PFSK-1 (cell line): ENCODE data around the gene ADM5.

Experiments
- FOXP2 ChIP-seq: optimal IDR thresholded peaks from 2 replicates; pipeline ENCODE3; 2011; ENCODE audit warnings: borderline replicate concordance, control low read depth, inconsistent platforms; ENCODE audit not compliant: insufficient read depth; ENCODE audit errors: extremely low read length, extremely low read depth
- POLR2AphosphoS5 ChIP-seq: IDR thresholded peaks from 2 replicates; pipeline ENCODE4 v1.6.1; 2012; ENCODE audit warnings: low read depth, mild to moderate bottlenecking, control low read depth, low read length, moderate library complexity
- SIN3A ChIP-seq: IDR thresholded peaks from 2 replicates; pipeline ENCODE4 v1.6.1; 2012; ENCODE audit warnings: mild to moderate bottlenecking, low read length, moderate library complexity, borderline replicate concordance; ENCODE audit not compliant: insufficient read depth
- TAF1 ChIP-seq: IDR thresholded peaks from 2 replicates; pipeline ENCODE4 v1.6.1; 2012; ENCODE audit warnings: low read length, control low read depth, borderline replicate concordance; ENCODE audit not compliant: insufficient read depth
- TF ChIP-seq, protein P1 (sequence below), 2 experiments: IDR thresholded peaks; 2 replicates each; pipeline versions ENCODE4 v1.6.1 to v1.8.0; 2011 to 2012; ENCODE audit warnings: low read depth in 2 of 2, low read length in 2 of 2, control low read depth in 1 of 2, inconsistent platforms in 1 of 2, mild to moderate bottlenecking in 1 of 2, moderate library complexity in 1 of 2; ENCODE audit not compliant: insufficient read depth in 1 of 2

ADM5 gene

GRCh38 chr19:49643466-49643865, 45.9 kb upstream of the ADM5 start:
- TF ChIP-seq TAF1 (no peak), POLR2AphosphoS5 (0 out of 2 replicates have a peak, but pooled peaks have one; percentile 24)

GRCh38 chr19:49645592-49645991, 43.8 kb upstream of the ADM5 start:
- TF ChIP-seq, protein P1, sequence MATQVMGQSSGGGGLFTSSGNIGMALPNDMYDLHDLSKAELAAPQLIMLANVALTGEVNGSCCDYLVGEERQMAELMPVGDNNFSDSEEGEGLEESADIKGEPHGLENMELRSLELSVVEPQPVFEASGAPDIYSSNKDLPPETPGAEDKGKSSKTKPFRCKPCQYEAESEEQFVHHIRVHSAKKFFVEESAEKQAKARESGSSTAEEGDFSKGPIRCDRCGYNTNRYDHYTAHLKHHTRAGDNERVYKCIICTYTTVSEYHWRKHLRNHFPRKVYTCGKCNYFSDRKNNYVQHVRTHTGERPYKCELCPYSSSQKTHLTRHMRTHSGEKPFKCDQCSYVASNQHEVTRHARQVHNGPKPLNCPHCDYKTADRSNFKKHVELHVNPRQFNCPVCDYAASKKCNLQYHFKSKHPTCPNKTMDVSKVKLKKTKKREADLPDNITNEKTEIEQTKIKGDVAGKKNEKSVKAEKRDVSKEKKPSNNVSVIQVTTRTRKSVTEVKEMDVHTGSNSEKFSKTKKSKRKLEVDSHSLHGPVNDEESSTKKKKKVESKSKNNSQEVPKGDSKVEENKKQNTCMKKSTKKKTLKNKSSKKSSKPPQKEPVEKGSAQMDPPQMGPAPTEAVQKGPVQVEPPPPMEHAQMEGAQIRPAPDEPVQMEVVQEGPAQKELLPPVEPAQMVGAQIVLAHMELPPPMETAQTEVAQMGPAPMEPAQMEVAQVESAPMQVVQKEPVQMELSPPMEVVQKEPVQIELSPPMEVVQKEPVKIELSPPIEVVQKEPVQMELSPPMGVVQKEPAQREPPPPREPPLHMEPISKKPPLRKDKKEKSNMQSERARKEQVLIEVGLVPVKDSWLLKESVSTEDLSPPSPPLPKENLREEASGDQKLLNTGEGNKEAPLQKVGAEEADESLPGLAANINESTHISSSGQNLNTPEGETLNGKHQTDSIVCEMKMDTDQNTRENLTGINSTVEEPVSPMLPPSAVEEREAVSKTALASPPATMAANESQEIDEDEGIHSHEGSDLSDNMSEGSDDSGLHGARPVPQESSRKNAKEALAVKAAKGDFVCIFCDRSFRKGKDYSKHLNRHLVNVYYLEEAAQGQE (IDR thresholded peaks at IDR 0.05; ENCODE audit: insufficient read depth in 1 of 2, low read depth in 2 of 2, low read length in 2 of 2): no peak
- TF ChIP-seq POLR2AphosphoS5 (no peak), TAF1 (no peak), SIN3A (no peak), FOXP2 (no peak)

GRCh38 chr19:49645995-49646394, 43.4 kb upstream of the ADM5 start:
- no peak for TF ChIP-seq FOXP2
- no peak for TF ChIP-seq TAF1
- no peak for TF ChIP-seq SIN3A
- TF ChIP-seq, protein P1 (IDR thresholded peaks at IDR 0.05; ENCODE audit: insufficient read depth in 1 of 2, low read depth in 2 of 2, low read length in 2 of 2): no peak
- TF ChIP-seq POLR2AphosphoS5: no peak

DNA sequence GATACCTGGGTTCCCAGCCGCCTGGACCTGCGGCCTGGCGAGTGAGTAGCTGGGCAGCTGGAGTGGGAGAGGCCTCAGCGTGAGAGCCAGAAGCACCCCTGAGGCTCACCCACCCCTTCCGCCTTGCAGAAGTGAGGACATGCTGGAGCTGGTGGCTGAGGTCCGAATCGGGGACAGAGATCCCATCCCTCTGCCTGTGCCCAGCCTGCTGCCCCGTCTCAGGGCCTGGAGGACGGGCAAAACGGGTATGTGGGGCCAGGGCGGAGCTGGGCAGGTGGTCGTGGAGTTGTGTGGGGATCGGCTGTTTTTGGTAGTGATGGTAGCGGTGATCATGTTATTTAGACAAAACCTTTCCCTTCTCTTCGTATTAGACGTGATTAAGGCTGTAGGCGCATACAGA, 42.8 kb upstream of the ADM5 start:
- TF ChIP-seq TAF1 (no peak), FOXP2 (no peak), SIN3A (no peak), POLR2AphosphoS5 (no peak)
- TF ChIP-seq, protein P1 (IDR thresholded peaks at IDR 0.05; ENCODE audit: insufficient read depth in 1 of 2, low read depth in 2 of 2, low read length in 2 of 2): no peak

DNA sequence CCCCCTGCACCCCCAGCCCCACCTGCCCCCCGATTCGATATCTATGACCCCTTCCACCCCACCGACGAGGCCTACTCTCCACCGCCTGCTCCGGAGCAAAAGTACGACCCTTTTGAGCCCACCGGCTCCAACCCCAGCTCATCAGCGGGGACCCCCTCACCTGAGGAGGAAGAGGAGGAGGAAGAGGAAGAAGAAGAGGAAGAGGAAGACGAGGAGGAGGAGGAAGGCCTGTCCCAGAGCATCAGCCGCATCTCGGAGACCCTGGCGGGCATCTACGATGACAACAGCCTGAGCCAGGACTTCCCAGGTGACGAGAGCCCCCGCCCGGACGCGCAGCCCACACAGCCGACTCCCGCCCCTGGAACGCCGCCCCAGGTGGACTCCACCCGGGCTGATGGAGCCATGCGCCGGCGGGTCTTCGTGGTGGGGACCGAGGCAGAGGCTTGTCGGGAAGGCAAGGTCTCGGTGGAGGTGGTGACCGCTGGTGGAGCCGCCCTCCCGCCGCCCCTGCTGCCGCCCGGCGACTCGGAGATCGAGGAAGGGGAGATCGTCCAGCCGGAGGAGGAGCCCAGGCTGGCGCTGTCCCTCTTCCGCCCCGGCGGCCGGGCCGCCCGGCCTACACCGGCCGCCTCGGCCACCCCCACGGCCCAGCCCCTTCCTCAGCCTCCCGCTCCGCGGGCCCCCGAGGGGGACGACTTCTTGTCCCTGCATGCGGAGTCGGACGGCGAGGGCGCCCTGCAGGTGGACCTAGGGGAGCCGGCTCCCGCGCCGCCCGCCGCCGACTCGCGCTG, 38.2 kb upstream of the ADM5 start:
- TF ChIP-seq, protein P1 (IDR thresholded peaks at IDR 0.05; ENCODE audit: insufficient read depth in 1 of 2, low read depth in 2 of 2, low read length in 2 of 2): no peak
- TF ChIP-seq POLR2AphosphoS5 (no peak), SIN3A (no peak)
